ENCODE measurements around the gene HPDL. TPM values are rescaled to one million over a fixed set of nuclear protein-coding genes. Genes with fewer than 3 reads are reported as not detected.

HPDL gene
- total and polyA plus RNA-seq, 2 of the 4 experiments (the other 2 are of a cell fraction): 0.54 to 1.1 TPM

GRCh38 chr1:45328680-45329079, 2.0 kb downstream of the HPDL start (continued):
- no peak for TF ChIP-seq RFX5 (IDR thresholded peaks at IDR 0.05; ENCODE audit: low read depth, low read length)
- TF ChIP-seq MAFK (IDR thresholded peaks at IDR 0.05; ENCODE audit: low read depth, low read length): no peak
- no peak for TF ChIP-seq CEBPB (IDR thresholded peaks at IDR 0.05; ENCODE audit: low read depth, low read length)
- TF ChIP-seq RAD21 (IDR thresholded peaks at IDR 0.05; ENCODE audit: low read length): no peak
- no peak for TF ChIP-seq MXI1 (IDR thresholded peaks at IDR 0.05; ENCODE audit: borderline replicate concordance, low read depth, low read length)

- WGBS, 2 experiments (ENCODE audit: extremely low coverage in 2 of 2, insufficient read length in 1 of 2): 0% methylated on average over 1 of the region's 4 CpGs; no CpG with 5 or more reads in 1 of the 2 experiments
- in situ Hi-C loops (cut with MboI; ENCODE audit: low sequenced_read_pairs): no loop called here
- DNase-seq: no peak
- H2BK15ac ChIP-seq (ENCODE audit: low read depth, low read length): no peak overlapping the region
- H3K9ac ChIP-seq (ENCODE audit: low read depth, low read length): no peak overlapping the region
- BruUV-seq (replicated peaks): no TSS peak
- intact Hi-C loops (cut with micrococcal nuclease): no loop called here
- no peak overlapping the region for H2BK5ac ChIP-seq (ENCODE audit: low read depth, low read length, poor library complexity, severe bottlenecking)
- no peak overlapping the region for H2AK5ac ChIP-seq (ENCODE audit: low read depth, low read length)
- no peak overlapping the region for H2BK20ac ChIP-seq (ENCODE audit: low read depth, low read length)
- ATAC-seq (ENCODE audit: low read depth): no peak
- H3K56ac ChIP-seq (ENCODE audit: extremely low read depth, insufficient read depth, low read length): no peak overlapping the region
- dilution Hi-C loops (cut with HindIII; ENCODE audit: low sequenced_read_pairs, unreplicated experiment): no loop called here
- H3K23ac ChIP-seq (ENCODE audit: low read depth, low read length): no peak overlapping the region
- H3K9me3 ChIP-seq (ENCODE audit: control insufficient read depth, insufficient read depth, low read length): no peaks in the 10 kb centered on the region
- no peak overlapping the region for H3K18ac ChIP-seq (ENCODE audit: low read depth, low read length)
- no peak overlapping the region for H4K91ac ChIP-seq (ENCODE audit: insufficient read depth, low read depth, low read length)
- H3K4me3 ChIP-seq (ENCODE audit: insufficient read depth, low read depth, low read length): no peak overlapping the region
- H4K5ac ChIP-seq (ENCODE audit: low read depth, low read length): no peak overlapping the region
- ChIA-PET POLR2A (ENCODE audit: unreplicated experiment) (no interaction called here), CTCF (no interaction called here)
- no peak overlapping the region for H2AFZ ChIP-seq (replicated peaks; ENCODE audit: low read length, poor library complexity)
- no peaks in the 10 kb centered on the region for H4K20me1 ChIP-seq (ENCODE audit: insufficient read depth, low read length)
- no peaks in the 10 kb centered on the region for H3K79me1 ChIP-seq (ENCODE audit: low read depth in 1 of 2, low read length in 2 of 2)
- H3K4ac ChIP-seq (ENCODE audit: low read depth, low read length): no peak overlapping the region
- no peak overlapping the region for H3K14ac ChIP-seq (replicated peaks; ENCODE audit: low read depth, low read length)
- H3K4me2 ChIP-seq (ENCODE audit: low read depth, low read length): no peak overlapping the region
- H3K27ac ChIP-seq (ENCODE audit: insufficient read depth, low read length): no peak overlapping the region
- no peaks in the 10 kb centered on the region for H3K27me3 ChIP-seq (ENCODE audit: control insufficient read depth, insufficient read depth, low read length)
- peaks cover 6% of the 10 kb centered on the region for H3K9me1 ChIP-seq (ENCODE audit: insufficient read depth, low read length)
- H2BK120ac ChIP-seq (ENCODE audit: low read depth, low read length): no peak overlapping the region
- no peak overlapping the region for H2AK9ac ChIP-seq (replicated peaks; ENCODE audit: low read depth, low read length, poor library complexity)
- no peaks in the 10 kb centered on the region for H3K4me1 ChIP-seq (ENCODE audit: control insufficient read depth, insufficient read depth, low read length)
- TF ChIP-seq SMC3 (IDR thresholded peaks at IDR 0.05; ENCODE audit: low read depth, low read length): no peak
- no peak for TF ChIP-seq RFX5 (IDR thresholded peaks at IDR 0.05; ENCODE audit: low read depth, low read length)
- TF ChIP-seq RAD21 (IDR thresholded peaks at IDR 0.05; ENCODE audit: low read length): no peak
- H4K8ac ChIP-seq (ENCODE audit: low read depth in 2 of 2, low read length in 2 of 2): no peak overlapping the region
- peaks cover 17% of the 10 kb centered on the region for H3K36me3 ChIP-seq (ENCODE audit: control insufficient read depth, insufficient read depth, low read length)
Measured at GRCh38 chr1:45329445-45329844, 2.8 kb downstream of the HPDL start.

Measured in IMR-90 (cell line).